Measurements from ENCODE around the gene KCNMA1.

- TF ChIP-seq ZNF311 (CRISPR knock-in tag; IDR thresholded peaks at IDR 0.05) (no peak), TAF1 (IDR thresholded peaks at IDR 0.05; ENCODE audit: control insufficient read depth, extremely low read depth, insufficient read depth, low read length, severe bottlenecking) (no peak), SMAD4 (CRISPR knock-in tag; conservative IDR thresholded peaks at IDR 0.05) (no peak), CTCF (IDR thresholded peaks at IDR 0.05 in 2 of 3, conservative IDR thresholded peaks at IDR 0.05 in 1 of 3; ENCODE audit: insufficient read depth in 2 of 3, low read depth in 1 of 3, low read length in 3 of 3) (no peak), ELK1 (CRISPR knock-in tag; IDR thresholded peaks at IDR 0.05) (no peak), ZNF133 (CRISPR knock-in tag; IDR thresholded peaks at IDR 0.05) (no peak), EP300 (IDR thresholded peaks at IDR 0.05; ENCODE audit: low read length) (no peak), HINFP (tag; conservative IDR thresholded peaks at IDR 0.05; ENCODE audit: low read depth) (no peak), RNF2 (IDR thresholded peaks at IDR 0.05) (no peak), KLF1 (tag; IDR thresholded peaks at IDR 0.05) (no peak), SAP30 (IDR thresholded peaks at IDR 0.05; ENCODE audit: borderline replicate concordance, insufficient read depth, low read depth, low read length, poor library complexity, severe bottlenecking) (no peak), NFYB (IDR thresholded peaks at IDR 0.05; ENCODE audit: extremely low read depth, insufficient read length) (no peak)
Measured at GRCh38 chr10:77319557-77319956, 318.1 kb downstream of the KCNMA1 start.
